Left ventricle myocardium superior (tissue), 1 donor: Measurements from ENCODE around the gene TLE4. TPM values are rescaled to one million over a fixed set of nuclear protein-coding genes. Genes with fewer than 3 reads are reported as not detected.

Experiments
- ATAC-seq: fragments of 200-7000 bp; cut with Tn5 transposase; one replicate; pipeline ENCODE4 v1.9.1; 2020; ENCODE audit warnings: mild to moderate bottlenecking, moderate library complexity
- DNase-seq: peaks from one replicate; pipeline ENCODE4 v3.0.0-alpha.2; 2020
- intact Hi-C: fragments of 100-400 bp; cut with micrococcal nuclease; formaldehyde crosslinking; loops from one replicate; pipeline ENCODE4 v1.11.0; 2022
- total RNA-seq: library from RNA; stranded (reverse); fragmentation: NEBNext Ultra II Directional; extraction: Animal tissue kit (Norgen Biotek cat#: 25700); gene quantifications from one replicate; pipeline ENCODE4 v1.2.1, GENCODE V29; 2021
- donor health status: DM: no; HTN: yes; CAD: no; lungs with severe emphysema.

TLE4 gene
- total RNA-seq, 1 donor from 2014 or later: 10.7 TPM

- no peak for DNase-seq
- no peak for ATAC-seq
- intact Hi-C loops: no loop called here
Measured at GRCh38 chr9:79569814-79570447, 1.8 kb upstream of the TLE4 start.

- ATAC-seq: peak; percentile 1
- intact Hi-C loops: no loop called here
Measured at GRCh38 chr9:79570448-79571308, 1.1 kb upstream of the TLE4 start.

GRCh38 chr9:79572032-79572607, 355 bp downstream of the TLE4 start:
- intact Hi-C loops: no loop called here
- DNase-seq (no peak), ATAC-seq (peak; percentile 15)

More at GRCh38 chr9:79570448-79571308, 1.1 kb upstream of the TLE4 start:
- peak; percentile 51 for DNase-seq

DNA sequence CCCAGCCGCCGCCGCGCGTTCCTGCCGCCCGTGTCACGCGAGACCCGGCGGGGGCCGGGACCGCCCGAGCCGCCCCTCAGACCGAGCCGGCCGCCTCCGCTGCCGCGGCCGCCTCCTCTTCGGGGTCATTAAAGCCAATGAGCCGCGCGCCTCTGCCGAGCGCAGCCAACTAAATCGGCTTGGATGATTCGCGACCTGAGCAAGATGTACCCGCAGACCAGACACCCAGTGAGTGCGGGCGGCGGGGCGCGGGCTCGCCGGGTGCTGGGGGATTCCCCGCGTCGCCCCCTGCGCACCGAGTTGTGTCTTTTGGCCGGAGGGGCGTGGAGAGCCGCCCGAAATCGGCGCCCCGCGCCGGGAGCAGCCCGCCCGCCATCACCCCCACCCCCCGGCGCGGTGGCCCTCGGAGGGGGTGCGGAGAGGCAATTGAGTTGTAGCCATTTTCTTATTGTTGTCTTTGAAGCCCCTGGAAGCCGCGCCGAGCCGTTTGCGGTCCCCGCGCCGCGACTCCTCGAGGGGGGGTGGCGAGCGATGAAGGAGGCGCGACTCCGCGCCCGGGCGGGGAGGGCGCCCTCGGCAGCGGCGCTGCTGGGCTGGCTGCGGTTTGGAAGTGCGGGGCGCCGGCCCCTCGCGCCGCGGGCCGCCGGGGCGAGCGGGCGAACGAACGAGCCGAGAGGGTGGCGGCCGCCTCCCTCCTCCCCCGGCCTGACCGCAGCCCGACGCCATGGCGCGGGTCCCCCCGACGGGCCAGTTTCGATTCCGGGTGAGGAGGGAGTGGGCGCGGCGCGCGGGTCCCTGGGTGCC, 1.0 kb downstream of the TLE4 start:
- DNase-seq (peak; percentile 76), ATAC-seq (peak; percentile 5)
- intact Hi-C loops: no loop called here

GRCh38 chr9:79573412-79573923, 1.7 kb downstream of the TLE4 start:
- DNase-seq (no peak), ATAC-seq (no peak)
- intact Hi-C loops: no loop called here

DNA sequence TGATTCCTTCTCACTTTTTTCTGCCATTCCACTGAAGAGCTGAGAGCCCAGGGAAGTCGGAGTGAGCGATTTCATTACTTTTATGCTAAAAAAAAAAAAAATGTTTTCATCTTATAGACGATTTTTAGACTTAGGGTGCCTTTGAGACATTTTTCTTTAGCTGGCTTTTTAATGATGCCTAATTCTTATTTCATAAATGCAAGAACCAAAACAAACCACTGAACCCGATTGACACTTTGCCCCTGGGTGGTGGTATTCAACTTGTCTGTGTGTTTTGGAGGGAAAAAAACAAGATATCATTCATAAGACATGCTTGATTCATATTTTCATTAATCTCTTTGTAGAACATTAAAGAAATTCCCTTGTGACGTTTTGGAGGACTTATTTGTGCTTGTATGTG, 2.4 kb downstream of the TLE4 start:
- ATAC-seq: no peak
- intact Hi-C loops: no loop called here

GRCh38 chr9:79574781-79575180, 3.0 kb downstream of the TLE4 start:
- ATAC-seq: no peak
- intact Hi-C loops: no loop called here
- no peak for DNase-seq

More for the DNA sequence above, 2.4 kb downstream of the TLE4 start:
- DNase-seq: no peak

GRCh38 chr9:79575547-79575946, 3.8 kb downstream of the TLE4 start:
- ATAC-seq: no peak
- intact Hi-C loops: no loop called here
- no peak for DNase-seq

- peak; percentile 43 for ATAC-seq
- intact Hi-C loops: no loop called here
- DNase-seq: no peak
Measured at GRCh38 chr9:79577969-79578723, 6.4 kb downstream of the TLE4 start.

- ATAC-seq: no peak
- no peak for DNase-seq
- intact Hi-C loops: no loop called here
Measured at GRCh38 chr9:79578891-79579290, 7.1 kb downstream of the TLE4 start.

GRCh38 chr9:79579624-79580023, 7.9 kb downstream of the TLE4 start:
- DNase-seq (no peak), ATAC-seq (no peak)
- intact Hi-C loops: no loop called here

DNA sequence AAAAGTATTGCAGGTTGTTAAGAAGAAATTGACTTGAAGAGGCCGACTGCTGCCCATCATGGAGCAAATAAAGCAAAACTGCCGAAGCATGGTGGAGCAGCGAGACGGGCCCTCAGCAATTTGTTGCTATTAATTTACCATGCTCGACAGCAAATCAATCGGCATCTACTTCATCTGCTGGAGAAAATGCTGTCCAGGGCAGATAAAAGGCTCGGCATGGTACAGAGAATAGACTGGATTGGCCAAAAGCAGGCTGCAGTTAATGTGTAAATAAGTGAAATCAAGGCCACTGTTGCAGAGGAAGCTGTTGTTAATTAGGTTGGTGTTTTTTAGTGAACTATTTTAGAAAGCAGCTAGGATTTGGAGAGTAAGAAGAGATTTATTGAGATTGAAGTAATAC, 8.3 kb downstream of the TLE4 start:
- intact Hi-C loops: no loop called here
- DNase-seq (no peak), ATAC-seq (no peak)

- no peak for DNase-seq
- ATAC-seq: no peak
- intact Hi-C loops: no loop called here
Measured at GRCh38 chr9:79581388-79581787, 9.6 kb downstream of the TLE4 start.

- ATAC-seq (no peak), DNase-seq (no peak)
- intact Hi-C loops: no loop called here
Measured at GRCh38 chr9:79581794-79582193, 10.0 kb downstream of the TLE4 start.

DNA sequence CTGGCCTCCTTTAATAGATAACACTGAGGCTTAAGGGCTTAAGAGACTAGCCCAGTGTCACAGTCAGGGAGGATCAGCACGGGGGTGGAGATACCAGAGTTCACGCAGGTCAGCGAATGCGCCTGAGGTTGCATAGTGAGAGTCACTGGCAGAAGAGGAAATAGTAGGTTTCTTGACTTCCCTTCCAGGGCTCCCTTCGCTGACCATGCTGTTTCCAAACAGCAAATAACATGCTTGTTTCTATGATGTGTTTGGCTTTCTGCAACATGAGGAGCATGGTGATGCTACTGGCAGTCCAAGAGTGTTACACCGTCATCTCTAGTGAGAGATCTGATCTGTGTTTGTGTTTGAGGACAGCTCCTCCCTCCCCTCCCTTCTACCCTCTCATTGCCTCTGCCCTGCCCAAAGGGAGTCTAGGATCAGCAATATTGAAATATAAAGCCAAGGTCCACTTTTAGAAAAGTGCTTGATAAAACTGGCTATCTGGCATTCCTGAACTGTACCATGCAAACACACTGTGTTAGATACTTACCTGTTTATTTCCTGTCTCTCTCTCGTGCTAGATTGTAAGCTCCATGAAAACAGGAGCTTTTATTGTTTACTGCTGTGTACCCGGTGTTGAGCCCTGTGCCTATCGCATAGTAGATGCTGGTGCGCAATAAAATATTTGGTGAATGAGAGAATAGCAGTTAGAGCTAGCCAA, 12.3 kb downstream of the TLE4 start:
- peak; percentile 49 for DNase-seq
- intact Hi-C loops: no loop called here
- peak; percentile 79 for ATAC-seq

DNA sequence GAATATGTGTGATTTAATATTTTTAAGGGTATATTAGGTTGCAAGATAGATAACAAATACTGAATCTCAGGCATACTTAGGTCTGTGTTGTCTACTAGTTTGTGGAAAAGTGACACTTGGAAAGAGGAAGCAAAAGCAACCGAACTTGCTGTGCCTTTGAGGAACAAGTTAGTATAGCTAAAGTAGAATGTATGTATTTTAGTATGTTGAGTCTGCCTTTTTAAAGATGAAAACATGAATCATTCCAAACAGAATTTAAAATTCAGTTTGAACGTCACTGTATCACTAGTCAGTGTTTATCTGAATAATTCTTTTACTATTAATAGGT, 12.9 kb downstream of the TLE4 start:
- peak; percentile 36 for ATAC-seq
- DNase-seq: no peak
- intact Hi-C loops: no loop called here

GRCh38 chr9:79588488-79589223, 16.9 kb downstream of the TLE4 start:
- ATAC-seq (peak; percentile 52), DNase-seq (no peak)
- intact Hi-C loops: no loop called here

DNA sequence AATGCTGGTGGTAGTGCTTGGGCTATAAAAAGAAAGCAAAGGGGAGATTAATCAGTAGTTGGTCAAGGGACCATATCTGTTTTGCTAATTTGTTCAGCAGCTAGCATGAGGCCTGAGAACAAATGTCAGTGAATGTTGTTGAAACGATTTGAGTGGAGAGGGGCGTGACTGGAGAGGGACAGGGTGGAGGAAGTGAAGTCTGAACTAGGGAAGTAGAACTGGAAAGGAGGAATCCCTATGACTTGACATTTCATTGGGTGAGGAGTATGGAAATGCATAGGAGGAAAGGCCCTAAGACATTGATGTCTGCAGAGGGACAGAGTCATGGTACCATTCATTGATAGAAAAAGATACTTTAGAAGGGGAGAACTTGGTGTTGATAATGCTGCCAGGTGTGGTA, 19.7 kb downstream of the TLE4 start:
- ATAC-seq: no peak
- DNase-seq: no peak
- intact Hi-C loops: no loop called here
